NCI-H2227 treated with DMSO at 0.1 percent for 48 hours (cell line): Measurements from ENCODE around the gene SUSD4.
A peak's percentile ranks its signal among the peaks of the same experiment; 100 is the strongest.
"Not testable (repeated sequence)": the region's sequence is repeated elsewhere in the genome, so short reads cannot be mapped to it uniquely, and the experiment has no call there.

Source experiments
- DNase-seq: peaks from one replicate; lab custom pipeline; 2025; lab: John Stamatoyannopoulos, UW

SUSD4 gene

GRCh38 chr1:223363856-223364684, at the start of gene SUSD4:
Gene SUSD4 (minus strand): TSS chr1:223364176. CDS start chr1:223363425, 751 bp downstream.
- DNase-seq: peak; percentile 95

GRCh38 chr1:223413216-223413615, 49.2 kb upstream of the SUSD4 start:
- no peak for DNase-seq

- DNase-seq: no peak
Observed at GRCh38 chr1:223411710-223412109, 47.7 kb upstream of the SUSD4 start.

- no peak for DNase-seq
Observed at GRCh38 chr1:223411309-223411708, 47.3 kb upstream of the SUSD4 start.

GRCh38 chr1:223410036-223410435, 46.1 kb upstream of the SUSD4 start:
- no peak for DNase-seq

GRCh38 chr1:223405507-223405906, 41.5 kb upstream of the SUSD4 start:
- DNase-seq: no peak

- DNase-seq: peak; percentile 88
Observed at GRCh38 chr1:223403184-223403815, 39.3 kb upstream of the SUSD4 start.

GRCh38 chr1:223402790-223403142, 38.8 kb upstream of the SUSD4 start:
- no peak for DNase-seq

- no peak for DNase-seq
Observed at GRCh38 chr1:223401873-223402789, 38.2 kb upstream of the SUSD4 start.

- not testable (repeated sequence) for DNase-seq
Observed at GRCh38 chr1:223399393-223399792, 35.4 kb upstream of the SUSD4 start.

- no peak for DNase-seq
Observed at GRCh38 chr1:223394706-223395105, 30.7 kb upstream of the SUSD4 start.

GRCh38 chr1:223394242-223394641, 30.3 kb upstream of the SUSD4 start:
- no peak for DNase-seq

- no peak for DNase-seq
Observed at GRCh38 chr1:223393275-223394214, 29.6 kb upstream of the SUSD4 start, which contains the start of gene CCDC185. Gene CCDC185 (plus strand): TSS chr1:223393415. CDS start chr1:223393476, 61 bp downstream.

GRCh38 chr1:223390618-223391017, 26.6 kb upstream of the SUSD4 start:
- no peak for DNase-seq

- DNase-seq: no peak
Observed at GRCh38 chr1:223386013-223386412, 22.0 kb upstream of the SUSD4 start.

GRCh38 chr1:223378754-223379153, 14.8 kb upstream of the SUSD4 start:
- no peak for DNase-seq

- DNase-seq: no peak
Observed at GRCh38 chr1:223374064-223374610, 10.2 kb upstream of the SUSD4 start.

GRCh38 chr1:223364685-223365382, 858 bp upstream of the SUSD4 start:
- DNase-seq: no peak

GRCh38 chr1:223363057-223363855, 720 bp downstream of the SUSD4 start:
- DNase-seq: peak; percentile 66
